Measurements from ENCODE around the gene DOCK3.

DOCK3 gene

GRCh38 chr3:50698269-50698668 is 23.5 kb downstream of the DOCK3 start:
- TF ChIP-seq CTCF (IDR thresholded peaks at IDR 0.05; ENCODE audit: low read depth, low read length): no peak
- H3K27me3 ChIP-seq: no peaks in the 10 kb centered on the region

GRCh38 chr3:50708620-50709019 is 33.9 kb downstream of the DOCK3 start:
- H3K36me3 ChIP-seq: no peaks in the 10 kb centered on the region
- H3K9me3 ChIP-seq: no peaks in the 10 kb centered on the region
- no peaks in the 10 kb centered on the region for H3K27me3 ChIP-seq
- no peak for DNase-seq
- H3K4me3 ChIP-seq (ENCODE audit: low read depth, low read length): no peak overlapping the region
- no peak for TF ChIP-seq CTCF (IDR thresholded peaks at IDR 0.05; ENCODE audit: low read depth, low read length)
- H3K4me1 ChIP-seq: no peaks in the 10 kb centered on the region

More at GRCh38 chr3:50698269-50698668, 23.5 kb downstream of the DOCK3 start:
- no peaks in the 10 kb centered on the region for H3K4me1 ChIP-seq
- DNase-seq: no peak
- H3K9me3 ChIP-seq: no peaks in the 10 kb centered on the region
- H3K4me3 ChIP-seq (ENCODE audit: low read depth, low read length): no peak overlapping the region
- no peaks in the 10 kb centered on the region for H3K36me3 ChIP-seq

GRCh38 chr3:50714946-50715345 is 40.2 kb downstream of the DOCK3 start:
- Histone ChIP-seq H3K9me3 (no peaks in the 10 kb centered on the region), H3K27me3 (no peaks in the 10 kb centered on the region), H3K4me1 (no peaks in the 10 kb centered on the region), H3K36me3 (no peaks in the 10 kb centered on the region), H3K4me3 (ENCODE audit: low read depth, low read length) (no peak overlapping the region)
- DNase-seq: peak; percentile 68
- no peak for TF ChIP-seq CTCF (IDR thresholded peaks at IDR 0.05; ENCODE audit: low read depth, low read length)

GRCh38 chr3:50724831-50725230 is 50.1 kb downstream of the DOCK3 start:
- H3K9me3 ChIP-seq: no peaks in the 10 kb centered on the region
- TF ChIP-seq CTCF (IDR thresholded peaks at IDR 0.05; ENCODE audit: low read depth, low read length): no peak
- no peaks in the 10 kb centered on the region for H3K36me3 ChIP-seq
- no peak overlapping the region for H3K4me3 ChIP-seq (ENCODE audit: low read depth, low read length)
- H3K27me3 ChIP-seq: no peaks in the 10 kb centered on the region
- H3K4me1 ChIP-seq: no peaks in the 10 kb centered on the region
- no peak for DNase-seq

- Histone ChIP-seq H3K4me3 (ENCODE audit: low read depth, low read length) (no peak overlapping the region), H3K9me3 (no peaks in the 10 kb centered on the region), H3K4me1 (no peaks in the 10 kb centered on the region), H3K36me3 (no peaks in the 10 kb centered on the region), H3K27me3 (no peaks in the 10 kb centered on the region)
- no peak for TF ChIP-seq CTCF (IDR thresholded peaks at IDR 0.05; ENCODE audit: low read depth, low read length)
- no peak for DNase-seq
These were observed 60.3 kb downstream of the DOCK3 start for GRCh38 chr3:50734985-50735384.

- no peak for TF ChIP-seq CTCF (IDR thresholded peaks at IDR 0.05; ENCODE audit: low read depth, low read length)
- H3K9me3 ChIP-seq: no peaks in the 10 kb centered on the region
- H3K4me1 ChIP-seq: no peaks in the 10 kb centered on the region
- no peak overlapping the region for H3K4me3 ChIP-seq (ENCODE audit: low read depth, low read length)
- no peak for DNase-seq
- no peaks in the 10 kb centered on the region for H3K36me3 ChIP-seq
- no peaks in the 10 kb centered on the region for H3K27me3 ChIP-seq
These were observed 62.6 kb downstream of the DOCK3 start for GRCh38 chr3:50737193-50737905.
